GM18951 (cell line): ENCODE results near the gene EEF1A1.
"Not testable (repeated sequence)": the region's sequence is repeated elsewhere in the genome, so short reads cannot be mapped to it uniquely, and the experiment has no call there.

ENCODE experiments used
- POLR2A ChIP-seq: IDR thresholded peaks from 4 replicates; pipeline ENCODE4 v1.6.1; 2011; ENCODE audit warnings: mild to moderate bottlenecking; ENCODE audit not compliant: insufficient read length, insufficient read depth; ENCODE audit errors: extremely low read depth
- in situ Hi-C: fragments of 300-500 bp; cut with MboI; formaldehyde crosslinking; loops from one replicate; pipeline ENCODE4 v1.12.0; 2022; ENCODE audit warnings: low sequenced_read_pairs, mixed read lengths, inconsistent platforms; ENCODE audit not compliant: unreplicated experiment

Gene EEF1A1

DNA sequence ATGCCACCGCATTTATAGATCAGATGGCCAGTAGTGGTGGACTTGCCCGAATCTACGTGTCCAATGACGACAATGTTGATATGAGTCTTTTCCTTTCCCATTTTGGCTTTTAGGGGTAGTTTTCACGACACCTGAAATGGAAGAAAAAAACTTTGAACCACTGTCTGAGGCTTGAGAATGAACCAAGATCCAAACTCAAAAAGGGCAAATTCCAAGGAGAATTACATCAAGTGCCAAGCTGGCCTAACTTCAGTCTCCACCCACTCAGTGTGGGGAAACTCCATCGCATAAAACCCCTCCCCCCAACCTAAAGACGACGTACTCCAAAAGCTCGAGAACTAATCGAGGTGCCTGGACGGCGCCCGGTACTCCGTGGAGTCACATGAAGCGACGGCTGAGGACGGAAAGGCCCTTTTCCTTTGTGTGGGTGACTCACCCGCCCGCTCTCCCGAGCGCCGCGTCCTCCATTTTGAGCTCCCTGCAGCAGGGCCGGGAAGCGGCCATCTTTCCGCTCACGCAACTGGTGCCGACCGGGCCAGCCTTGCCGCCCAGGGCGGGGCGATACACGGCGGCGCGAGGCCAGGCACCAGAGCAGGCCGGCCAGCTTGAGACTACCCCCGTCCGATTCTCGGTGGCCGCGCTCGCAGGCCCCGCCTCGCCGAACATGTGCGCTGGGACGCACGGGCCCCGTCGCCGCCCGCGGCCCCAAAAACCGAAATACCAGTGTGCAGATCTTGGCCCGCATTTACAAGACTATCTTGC, 725 bp downstream of the EEF1A1 start:
- in situ Hi-C loops: loop anchor here (10.0 kb wide), 1 partner anchor 55 kb away; no protein-coding TSS in a partner anchor
- peak; percentile 42 for TF ChIP-seq POLR2A

DNA sequence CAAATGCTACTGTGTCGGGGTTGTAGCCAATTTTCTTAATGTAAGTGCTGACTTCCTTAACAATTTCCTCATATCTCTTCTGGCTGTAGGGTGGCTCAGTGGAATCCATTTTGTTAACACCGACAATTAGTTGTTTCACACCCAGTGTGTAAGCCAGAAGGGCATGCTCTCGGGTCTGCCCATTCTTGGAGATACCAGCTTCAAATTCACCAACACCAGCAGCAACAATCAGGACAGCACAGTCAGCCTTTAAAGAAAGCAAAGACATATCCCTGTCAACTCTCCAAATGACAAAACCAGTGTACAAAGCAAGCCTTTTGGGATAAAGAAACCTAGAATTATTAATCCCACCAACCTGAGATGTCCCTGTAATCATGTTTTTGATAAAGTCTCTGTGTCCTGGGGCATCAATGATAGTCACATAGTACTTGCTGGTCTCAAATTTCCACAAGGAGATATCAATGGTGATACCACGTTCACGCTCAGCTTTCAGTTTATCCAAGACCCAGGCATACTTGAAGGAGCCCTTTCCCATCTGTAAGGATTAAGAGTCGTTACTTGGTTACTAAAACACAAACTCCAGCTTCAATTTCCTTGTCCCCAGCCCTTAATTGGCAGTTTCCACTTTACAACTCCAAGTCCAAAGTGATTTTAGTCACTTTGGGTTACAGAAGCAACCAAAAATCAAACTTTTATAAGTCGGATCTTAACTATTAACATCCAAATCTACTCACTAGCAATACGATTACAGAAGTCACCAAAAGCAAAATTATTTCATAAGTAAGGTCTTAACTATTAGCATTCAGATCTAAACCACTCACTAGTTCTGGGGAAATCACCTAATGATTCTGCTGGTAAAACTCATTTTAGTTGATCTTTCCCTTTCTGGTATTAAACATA, 1.6 kb downstream of the EEF1A1 start:
- in situ Hi-C loops: not testable (repeated sequence)

DNA sequence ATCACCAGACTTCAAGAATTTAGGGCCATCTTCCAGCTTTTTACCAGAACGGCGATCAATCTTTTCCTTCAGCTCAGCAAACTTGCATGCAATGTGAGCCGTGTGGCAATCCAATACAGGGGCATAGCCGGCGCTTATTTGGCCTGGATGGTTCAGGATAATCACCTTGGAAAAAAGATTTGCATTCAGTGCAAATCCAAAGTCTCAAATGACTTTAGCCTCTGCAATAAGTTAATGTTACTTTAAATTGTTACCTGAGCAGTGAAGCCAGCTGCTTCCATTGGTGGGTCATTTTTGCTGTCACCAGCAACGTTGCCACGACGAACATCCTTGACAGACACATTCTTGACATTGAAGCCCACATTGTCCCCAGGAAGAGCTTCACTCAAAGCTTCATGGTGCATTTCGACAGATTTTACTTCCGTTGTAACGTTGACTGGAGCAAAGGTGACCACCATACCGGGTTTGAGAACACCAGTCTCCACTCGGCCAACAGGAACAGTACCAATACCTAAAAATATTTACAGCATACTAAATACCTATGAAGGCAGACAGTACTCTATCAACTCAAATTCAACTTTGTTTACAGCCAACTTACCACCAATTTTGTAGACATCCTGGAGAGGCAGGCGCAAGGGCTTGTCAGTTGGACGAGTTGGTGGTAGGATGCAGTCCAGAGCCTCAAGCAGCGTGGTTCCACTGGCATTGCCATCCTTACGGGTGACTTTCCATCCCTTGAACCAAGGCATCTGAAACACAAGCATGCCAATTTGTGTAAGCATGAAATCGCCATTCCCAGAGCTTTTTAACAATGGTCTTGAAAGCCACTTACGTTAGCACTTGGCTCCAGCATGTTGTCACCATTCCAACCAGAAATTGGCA, 2.5 kb downstream of the EEF1A1 start:
- in situ Hi-C loops: not testable (repeated sequence)
- peak; percentile 16 for TF ChIP-seq POLR2A

DNA sequence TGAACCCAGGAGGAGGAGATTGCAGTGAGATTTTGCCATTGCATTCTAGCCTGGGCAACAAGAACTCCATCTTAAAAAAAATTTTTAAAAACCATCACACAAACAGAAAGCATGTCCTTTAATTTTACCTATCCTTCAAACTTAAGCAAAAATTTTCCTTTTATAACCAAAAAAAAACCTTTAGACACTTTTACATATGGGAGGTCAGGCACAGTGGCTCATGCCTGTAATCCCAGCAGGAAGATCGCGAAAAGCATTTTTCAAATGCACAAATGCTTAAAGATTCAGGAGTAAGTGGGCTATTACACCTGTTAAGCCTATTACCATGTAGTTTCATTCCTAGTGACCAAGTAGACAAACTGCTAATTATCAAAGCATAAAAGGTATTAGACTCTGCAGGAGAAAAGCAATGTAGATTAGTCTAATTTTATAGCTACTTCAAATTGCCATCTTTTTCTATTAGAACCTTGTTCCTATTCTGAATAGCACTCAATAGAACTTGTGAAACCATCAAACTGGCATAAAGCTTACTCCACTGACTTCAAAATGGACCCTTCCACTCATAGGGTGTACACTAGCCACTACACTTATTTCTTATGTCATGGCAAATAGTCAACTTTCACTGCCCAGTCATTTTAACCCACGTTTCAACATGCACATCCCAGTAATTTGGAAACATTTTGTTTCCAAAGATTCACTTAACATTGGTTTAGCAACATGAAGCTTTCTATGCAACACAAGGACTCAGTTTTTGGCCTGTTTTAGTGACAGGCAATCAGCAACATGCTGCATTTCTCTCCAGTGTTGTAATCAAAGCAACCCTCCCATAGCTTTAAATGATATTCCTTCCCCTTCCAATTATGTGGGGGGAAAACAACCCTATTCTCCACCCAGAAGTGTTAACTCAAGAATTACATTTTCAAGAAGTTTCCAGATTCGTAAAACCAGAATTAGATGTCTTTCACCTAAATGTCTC, 4.0 kb downstream of the EEF1A1 start:
- in situ Hi-C loops: no loop called here
- TF ChIP-seq POLR2A: peak; percentile 44

DNA sequence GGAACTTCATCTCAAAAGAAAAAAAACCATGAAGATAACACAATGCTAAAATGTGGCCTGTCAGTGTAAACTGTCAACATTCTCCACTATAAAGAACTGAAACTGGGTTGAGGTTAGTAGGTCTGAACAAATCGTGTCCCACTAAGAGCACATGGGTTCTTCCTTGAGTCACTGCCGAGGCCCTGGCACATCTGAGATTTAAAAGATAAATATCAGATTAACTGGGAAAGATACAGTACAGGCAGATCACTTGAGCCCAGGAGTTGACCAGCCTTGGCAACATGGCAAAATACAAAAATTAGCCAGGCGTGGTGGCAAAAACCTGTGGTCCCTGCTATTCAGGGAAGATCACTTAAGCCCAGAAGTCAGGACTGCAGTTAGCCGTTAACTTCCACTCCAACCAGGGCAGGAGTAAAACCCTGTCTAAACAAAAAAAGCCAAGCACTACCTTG, 5.6 kb downstream of the EEF1A1 start:
- TF ChIP-seq POLR2A: peak; percentile 65
- in situ Hi-C loops: no loop called here

DNA sequence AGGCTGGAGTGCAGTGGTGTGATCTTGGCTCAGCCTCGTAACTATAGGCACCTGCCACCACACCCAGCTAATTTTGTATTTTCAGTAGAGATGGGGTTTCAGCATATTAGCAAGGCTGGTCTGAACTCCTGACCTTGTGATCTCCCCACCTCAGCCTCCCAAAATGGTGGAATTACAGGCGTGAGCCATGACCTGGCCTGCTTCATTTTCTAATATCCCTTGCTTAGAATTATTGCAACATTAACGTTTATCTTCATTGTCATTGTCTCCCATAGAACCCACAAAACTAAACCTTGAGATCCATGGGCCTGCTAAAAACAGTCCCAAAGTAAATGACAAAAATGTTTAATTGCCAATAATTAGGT, 6.1 kb downstream of the EEF1A1 start:
- no peak for TF ChIP-seq POLR2A
- in situ Hi-C loops: no loop called here

DNA sequence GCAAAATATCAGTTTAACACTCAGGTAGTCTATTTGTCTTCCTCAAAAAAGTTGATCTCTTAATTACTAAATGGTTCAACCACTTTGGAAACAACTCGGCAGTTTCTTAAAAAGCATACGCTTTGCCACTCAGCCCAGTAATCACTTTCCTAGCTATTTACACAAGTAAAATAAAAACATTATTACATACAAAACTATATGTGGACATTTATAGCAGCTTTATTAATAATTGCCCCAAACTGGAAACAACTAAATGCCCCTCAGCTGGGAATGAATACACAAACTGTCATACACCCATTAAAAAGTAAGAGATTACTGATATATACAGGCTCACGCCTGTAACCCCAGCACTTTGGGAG, 7.4 kb downstream of the EEF1A1 start:
- TF ChIP-seq POLR2A: no peak
- in situ Hi-C loops: no loop called here

DNA sequence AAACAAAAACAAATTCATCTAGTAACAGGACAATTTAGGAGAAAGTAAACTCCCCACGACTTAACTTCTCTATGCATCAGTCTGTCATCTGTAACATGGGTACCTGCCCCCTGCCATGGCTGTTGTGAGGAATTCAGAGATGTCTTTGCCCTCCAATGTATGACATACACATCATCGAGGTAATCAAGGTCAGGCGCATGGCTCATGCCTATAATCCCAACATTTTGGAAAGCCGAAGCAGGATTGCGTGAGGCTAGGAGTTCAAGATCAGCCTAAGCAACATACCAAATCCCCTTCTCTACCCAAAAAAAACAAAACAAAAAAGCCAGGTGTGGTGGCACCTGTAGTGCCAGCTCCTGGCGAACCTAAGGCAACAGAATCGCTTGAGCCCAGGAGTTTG, 9.0 kb downstream of the EEF1A1 start:
- no peak for TF ChIP-seq POLR2A

DNA sequence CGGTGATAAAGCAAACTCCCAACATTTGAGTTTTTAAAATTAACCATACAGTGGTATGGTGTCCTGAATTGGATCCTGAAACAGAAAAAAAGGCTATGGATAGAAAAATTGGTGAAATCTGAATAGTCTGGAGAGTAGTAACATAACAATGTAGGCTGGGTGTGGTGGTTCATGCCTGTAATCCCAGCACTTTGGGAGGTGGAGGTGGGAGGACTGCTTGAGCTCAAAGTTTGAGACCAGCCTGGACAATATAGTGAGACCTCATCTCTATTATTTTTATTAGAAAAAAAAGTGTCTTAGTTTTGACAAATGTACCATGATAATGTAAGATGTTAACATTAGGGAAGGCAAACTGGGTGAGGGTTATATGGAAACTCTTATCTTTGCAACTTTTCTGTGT, 11.0 kb downstream of the EEF1A1 start:
- no peak for TF ChIP-seq POLR2A
- in situ Hi-C loops: loop anchor here (10.0 kb wide), 1 partner anchor 95 kb away; no protein-coding TSS in a partner anchor

More for the DNA sequence above, 9.0 kb downstream of the EEF1A1 start:
- in situ Hi-C loops: no loop called here

DNA sequence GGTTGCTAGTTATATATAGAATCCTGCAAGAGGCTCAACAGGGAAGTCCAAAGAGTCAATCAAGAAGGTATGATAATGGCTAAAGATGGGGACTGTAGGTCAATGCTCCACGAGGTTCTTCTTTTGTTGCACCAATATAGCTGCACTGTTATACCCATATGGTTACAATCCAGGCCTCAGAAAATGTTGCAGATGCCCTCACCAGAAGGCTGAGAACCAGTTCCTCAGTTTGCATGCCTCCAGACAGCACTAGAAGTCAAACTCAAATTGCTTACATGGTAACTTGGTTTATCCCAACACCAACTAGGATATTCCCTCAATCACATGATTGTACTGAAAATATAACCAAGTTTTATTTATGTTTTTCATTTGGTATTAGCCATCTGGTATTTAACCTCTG, 12.1 kb downstream of the EEF1A1 start:
- in situ Hi-C loops: loop anchor here (10.0 kb wide), 1 partner anchor 96 kb away; no protein-coding TSS in a partner anchor
- TF ChIP-seq POLR2A: no peak

DNA sequence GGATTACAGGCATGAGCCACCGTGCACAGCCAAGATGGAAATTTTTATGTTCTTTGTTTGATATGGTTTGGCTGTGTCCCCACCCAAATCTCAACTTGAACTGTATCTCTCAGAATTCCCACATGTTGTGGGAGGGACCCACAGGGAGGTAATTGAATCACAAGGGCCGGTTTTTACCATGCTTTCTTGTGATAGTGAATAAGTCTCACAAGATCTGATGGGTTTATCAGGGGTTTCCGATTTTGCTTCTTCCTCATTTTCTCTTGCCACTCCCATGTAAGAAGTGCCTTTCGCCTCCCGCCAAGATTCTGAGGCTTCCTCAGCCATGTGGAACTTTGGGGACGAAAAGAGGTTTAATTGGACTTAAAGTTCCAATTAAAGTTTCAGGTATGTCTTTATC, 14.6 kb downstream of the EEF1A1 start:
- no peak for TF ChIP-seq POLR2A
- in situ Hi-C loops: loop anchor here (10.0 kb wide), 1 partner anchor 99 kb away; no protein-coding TSS in a partner anchor

DNA sequence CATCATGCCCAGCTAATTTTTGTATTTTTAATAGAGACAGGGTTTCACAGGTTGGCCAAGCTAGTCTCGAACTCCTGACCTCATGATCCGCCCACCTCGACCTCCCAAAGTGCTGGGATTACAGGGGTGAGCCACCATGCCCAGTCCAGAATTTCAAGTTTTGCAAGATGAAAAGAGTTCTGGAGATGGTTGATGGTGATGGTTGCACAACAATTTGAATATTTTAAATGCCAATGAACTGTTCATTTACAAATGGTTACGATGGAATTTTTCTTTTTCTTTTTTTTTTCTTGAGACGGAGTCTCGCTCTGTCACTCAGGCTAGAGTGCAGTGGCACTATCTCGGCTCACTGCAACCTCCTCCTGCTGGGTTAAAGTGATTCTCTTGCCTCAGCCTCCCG, 15.1 kb downstream of the EEF1A1 start:
- in situ Hi-C loops: loop anchor here (10.0 kb wide), 1 partner anchor 99 kb away; no protein-coding TSS in a partner anchor

DNA sequence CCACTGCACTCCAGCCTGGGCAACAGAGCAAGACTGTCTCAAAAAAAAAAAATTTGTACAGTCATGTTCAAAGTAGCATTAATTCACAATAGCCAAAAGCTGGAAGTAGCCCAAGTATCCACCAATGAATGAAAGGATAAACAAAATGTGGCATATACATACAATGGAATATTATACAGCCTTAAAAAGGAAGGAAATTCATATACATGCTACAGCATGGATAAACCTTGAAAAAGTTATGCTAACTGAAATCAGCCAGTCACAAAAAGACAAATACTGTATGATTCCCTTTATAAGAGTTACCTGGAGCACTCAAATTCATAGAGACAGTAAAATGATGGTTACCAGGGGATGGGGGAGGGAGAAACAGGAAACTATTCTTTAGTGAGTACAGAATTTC, 15.7 kb downstream of the EEF1A1 start:
- in situ Hi-C loops: loop anchor here (10.0 kb wide), 1 partner anchor 100 kb away; no protein-coding TSS in a partner anchor
- TF ChIP-seq POLR2A: no peak
